NCI-H69 (cell line): ENCODE data around the gene EIF4E.
"Not testable (repeated sequence)": the region's sequence is repeated elsewhere in the genome, so short reads cannot be mapped to it uniquely, and the experiment has no call there.

ENCODE experiments used
- DNase-seq: peaks from one replicate; lab custom pipeline; 2025; lab: John Stamatoyannopoulos, UW

Gene EIF4E

DNA sequence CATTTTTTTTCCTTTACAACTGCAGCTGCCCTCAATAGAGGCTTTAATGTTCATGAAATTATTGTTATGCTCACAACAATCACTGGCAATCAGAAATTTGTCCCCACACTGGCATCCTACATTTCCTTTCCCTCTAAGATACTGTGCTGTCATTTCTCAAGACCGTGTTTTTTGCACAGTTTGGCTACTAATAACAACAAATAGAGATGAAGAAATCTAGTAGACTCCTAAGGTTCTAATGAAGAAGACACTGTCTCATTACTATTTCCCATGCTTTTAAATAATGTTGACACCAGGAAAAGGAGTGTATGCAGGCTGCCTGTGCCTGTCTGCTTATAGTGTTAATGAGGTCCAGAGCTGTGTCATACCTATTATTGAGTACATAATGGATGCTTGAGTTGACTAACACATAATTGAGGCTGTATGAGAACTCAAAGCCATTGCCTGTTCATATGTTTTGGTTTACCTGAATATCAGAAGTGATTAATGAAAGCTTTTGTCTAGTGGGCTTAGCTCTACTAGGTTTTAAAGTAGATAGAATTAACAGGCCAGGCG is 1.5 kb upstream of the EIF4E start:
- no peak for DNase-seq

DNA sequence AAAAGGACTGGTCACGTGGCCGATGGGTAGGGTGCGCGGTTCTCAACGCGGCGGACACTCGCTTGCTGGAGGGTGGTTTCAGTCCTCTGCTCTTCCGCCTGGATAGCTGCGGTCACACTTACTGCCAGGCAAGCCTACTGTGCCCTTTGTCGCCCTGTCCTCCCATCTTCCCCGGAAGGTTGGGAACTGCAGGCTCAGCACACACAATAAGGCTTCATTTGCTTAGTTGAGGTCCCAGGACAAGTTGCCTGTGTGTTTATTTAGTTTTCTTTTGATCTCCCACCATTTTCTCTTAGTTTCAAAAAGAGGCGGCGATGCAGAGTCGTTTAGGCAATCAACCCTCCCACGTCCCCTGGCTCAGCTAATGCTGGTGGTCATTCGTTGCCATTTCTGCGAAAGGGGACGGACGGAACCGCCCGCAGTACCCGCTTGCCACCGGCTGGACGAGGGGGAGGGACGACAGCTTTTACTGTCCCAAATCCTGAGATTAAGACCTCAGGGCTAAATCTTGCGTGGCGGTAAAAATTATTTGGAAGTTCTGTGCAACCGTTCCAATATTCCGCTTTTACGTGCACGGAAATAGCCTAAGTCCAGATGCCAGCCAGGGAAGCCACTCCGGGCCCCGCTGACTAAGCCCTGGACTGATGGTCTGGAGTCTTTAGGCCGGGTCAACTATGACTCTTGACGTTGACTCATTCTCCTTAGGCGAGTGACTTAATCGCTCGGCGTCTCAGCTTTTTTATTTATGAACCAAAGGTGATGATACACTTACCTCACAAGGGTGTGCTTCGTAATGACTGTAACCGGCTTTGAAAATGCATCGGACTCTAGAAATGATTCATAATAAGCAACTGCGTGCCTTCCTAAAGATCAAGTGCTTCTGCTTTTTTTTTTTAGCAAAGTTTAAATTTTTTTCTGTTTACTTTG is 671 bp upstream of the EIF4E start:
- DNase-seq = peak; percentile 59

DNA sequence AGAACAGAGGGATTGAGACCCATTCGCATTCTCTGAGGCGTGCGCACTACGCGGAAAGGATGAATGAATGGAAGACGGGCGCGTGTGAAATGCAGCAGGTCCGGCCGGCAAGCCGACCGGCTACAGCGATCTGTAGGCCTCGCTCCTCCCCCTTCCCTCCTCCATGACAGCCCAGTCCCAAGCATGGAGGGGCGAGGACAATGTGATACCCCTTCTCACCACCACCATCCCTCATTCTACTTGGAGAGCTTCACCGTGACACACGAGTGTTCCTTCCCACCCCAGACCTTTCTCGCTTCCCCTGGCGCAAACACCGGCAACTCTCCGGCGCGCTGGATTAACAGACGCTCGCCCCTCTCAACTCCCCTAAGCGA is 815 bp downstream of the EIF4E start:
- peak; percentile 81 for DNase-seq

DNA sequence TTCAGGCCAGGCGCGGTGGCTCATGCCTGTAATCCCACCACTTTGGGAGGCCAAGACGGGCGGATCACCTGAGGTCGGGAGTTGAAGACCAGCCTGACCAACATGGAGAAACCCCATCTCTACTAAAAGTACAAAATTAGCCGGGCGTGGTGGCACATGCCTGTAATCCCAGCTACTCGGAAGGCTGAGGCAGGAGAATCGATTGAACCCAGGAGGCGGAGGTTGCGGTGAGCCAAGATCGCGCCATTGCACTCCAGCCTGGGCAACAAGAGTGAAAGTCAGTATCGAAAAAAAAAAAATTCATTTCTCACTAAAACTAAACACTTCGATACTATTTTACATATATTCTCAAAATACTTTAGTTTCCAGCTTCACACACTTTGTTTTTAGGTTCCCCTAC is 2.7 kb downstream of the EIF4E start:
- DNase-seq = not testable (repeated sequence)

DNA sequence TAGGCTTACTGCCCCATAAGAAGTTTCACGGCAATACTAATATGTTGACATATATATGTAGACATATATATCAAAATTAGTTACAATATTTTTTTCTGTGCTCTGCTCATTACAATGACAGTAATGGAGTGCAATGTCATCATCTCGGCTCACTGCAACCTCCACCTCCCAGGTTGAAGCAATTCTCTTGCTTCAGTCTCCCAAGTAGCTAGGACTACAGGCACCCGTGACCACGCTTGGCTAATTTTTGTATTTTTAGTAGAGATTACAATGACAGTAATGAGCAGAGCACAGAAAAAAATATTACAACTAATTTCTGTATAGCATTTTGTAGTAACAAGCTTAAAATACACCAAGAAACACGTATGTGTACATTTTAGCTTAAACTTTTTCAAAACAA is 7.6 kb downstream of the EIF4E start:
- DNase-seq = no peak

DNA sequence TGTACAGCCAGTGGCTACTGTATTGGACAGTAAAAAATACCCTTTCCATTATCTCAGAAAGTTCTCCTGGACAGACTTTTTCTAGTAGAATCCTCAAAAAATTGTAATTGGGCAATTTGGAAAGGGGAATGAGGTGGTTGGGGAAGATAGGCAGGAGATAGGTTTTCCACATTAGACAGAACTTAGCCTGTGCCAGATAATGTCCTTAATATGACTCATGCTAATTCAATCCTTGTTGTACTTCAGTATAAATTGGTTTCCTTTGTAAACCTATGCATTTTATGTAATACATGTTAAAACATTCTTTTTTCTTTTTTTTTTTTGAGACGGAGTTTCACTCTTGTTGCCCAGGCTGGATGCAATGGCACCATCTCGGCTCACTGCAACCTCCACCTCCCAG is 8.9 kb downstream of the EIF4E start:
- DNase-seq = no peak

DNA sequence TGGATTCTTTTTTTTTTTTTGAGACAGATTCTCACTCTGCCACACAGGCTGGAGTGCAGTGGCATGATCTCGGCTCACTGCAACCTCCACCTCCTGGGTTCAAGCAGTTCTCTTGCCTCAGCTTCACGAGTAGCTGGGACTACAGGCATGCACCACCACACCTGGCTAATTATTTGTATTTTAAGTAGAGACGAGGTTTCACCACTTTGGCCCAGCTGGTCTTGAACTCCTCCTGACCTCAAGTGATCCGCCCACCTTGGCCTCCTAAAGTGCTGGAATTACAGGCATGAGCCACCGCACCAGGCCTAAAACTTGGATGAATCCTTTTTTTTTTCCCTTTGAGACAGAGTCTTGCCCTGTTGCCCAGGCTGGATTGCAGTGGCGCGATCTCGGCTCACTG is 18.2 kb downstream of the EIF4E start:
- peak; percentile 21 for DNase-seq

DNA sequence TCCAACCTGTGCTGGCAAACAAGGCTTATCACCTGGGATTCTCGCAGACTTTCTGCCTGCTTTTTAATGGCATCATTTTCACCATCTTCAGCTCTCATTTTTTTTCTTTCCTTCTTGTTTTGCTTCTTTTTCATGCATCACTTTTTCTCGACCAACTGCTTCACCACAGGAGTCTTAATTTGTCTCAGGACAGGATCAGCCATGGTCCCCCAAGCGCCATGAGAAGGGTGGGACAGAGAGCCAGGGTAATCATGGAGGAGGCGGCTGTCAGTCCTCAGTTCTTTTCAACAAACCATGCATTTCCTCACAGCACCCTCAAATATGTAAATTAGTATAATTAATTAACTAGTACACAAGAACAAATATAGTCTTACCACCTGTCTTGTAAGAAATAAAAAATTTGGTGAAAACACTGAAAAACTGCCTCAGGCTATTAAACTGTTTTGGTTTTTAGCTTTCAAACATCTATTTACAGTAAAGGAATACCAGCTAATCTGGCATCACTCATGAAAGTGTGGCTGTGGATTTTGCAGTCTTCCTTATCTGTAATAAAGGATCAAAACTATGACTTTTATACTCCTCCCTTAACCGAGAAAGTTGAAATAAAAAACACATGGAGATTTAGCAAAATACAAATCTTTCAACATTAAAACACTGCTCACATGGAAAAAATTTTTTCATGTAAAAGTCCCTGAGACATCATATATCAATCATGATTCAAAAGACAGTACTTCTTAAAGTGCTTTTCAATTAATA is 19.1 kb downstream of the EIF4E start:
- DNase-seq = peak; percentile 54

DNA sequence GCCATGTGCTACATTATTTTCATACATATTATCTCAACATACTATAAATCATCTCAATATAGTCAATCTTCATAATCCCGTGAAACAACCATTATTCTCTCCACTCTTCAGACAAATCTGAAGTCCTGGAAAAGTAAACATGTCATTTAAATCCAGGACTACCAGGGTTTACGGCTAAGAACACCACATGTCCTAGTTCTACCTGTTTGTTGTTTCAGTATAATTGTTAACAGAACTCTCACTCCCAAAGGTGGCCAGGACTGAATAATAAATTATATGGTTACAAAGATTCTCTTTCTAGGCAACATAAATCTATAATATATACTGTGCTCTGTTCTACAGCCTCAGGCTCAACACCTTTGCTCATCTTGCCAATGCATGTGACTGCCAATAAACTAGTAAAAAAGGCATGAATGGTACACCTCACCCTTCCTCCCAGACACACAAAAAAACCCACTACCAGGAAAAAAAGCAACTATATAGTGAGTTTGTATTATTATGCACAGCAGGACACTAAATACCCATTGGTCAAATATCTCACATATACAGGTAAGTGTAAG is 20.1 kb downstream of the EIF4E start:
- DNase-seq = peak; percentile 84

DNA sequence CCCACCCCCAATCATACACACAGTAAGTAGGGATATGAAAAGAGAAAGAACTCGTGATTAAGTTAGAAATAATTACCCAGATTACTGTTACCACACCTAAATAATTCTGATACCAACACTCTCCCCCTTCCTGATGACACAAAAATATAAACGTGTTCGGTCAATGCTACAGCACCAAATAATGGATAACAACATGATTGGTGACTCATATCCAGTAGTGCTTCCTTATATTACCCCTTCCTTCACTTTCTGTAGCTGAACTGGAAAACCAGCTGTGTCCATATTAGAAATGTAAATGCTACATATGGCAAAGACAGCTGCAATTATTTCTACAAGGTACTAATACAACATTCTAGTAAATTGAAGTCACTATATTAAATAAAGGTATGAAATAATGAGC is 20.8 kb downstream of the EIF4E start:
- peak; percentile 69 for DNase-seq

DNA sequence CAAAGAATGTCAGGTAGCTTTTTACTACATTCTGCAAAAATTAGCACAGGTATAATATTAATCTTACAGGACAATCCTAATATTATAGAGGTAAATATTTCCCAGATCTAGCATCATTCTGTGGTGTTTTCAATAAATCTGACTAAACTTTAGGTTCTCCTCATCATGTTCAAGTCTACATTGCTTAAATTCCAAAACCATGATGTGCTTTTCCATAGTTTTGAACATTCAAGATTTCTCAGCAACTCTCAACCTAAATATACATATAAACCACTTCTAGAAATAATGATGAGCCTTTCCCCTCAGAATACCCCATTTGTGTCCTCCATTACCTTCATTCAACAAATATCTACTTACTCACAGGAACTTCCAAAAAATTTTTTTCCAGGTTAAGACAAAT is 23.1 kb downstream of the EIF4E start:
- no peak for DNase-seq

DNA sequence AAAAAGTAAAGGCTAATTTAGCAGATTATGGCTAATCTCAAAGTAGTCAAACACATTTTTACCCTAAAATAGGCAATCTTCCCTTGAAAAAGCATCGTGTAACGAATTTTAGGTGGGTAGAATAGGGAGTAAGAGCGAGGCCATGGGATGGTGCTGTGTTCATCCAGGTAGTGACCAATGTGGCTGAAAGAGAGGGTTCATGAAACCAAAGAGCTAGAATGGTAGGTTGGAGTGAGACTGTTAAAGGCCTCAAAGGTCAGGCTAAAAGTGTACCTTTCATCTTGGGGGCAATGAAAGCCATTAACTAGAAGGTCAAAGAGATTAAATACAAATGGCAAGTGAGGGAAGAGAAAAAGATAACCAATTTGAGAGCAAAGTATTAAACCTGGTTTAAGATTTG is 23.6 kb downstream of the EIF4E start:
- no peak for DNase-seq

DNA sequence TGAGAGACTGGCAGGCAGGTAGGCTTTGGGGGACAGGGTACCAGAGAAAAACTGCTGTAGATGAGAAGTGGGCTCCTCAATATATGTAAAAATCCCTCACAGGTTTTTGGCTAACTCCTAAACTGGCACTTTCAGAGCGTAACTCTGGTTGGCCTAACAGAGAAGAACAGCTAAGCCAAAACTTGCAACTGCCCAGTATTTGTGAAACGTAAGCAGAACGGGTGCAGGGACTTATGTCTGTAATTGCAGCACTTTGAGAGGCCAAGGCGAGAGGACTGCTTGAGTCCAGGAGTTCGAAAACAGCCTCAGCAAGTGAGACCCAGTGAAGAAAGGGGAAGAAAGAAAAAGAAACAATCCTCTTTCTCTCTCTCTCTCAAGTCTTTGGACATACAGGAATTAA is 25.0 kb downstream of the EIF4E start:
- DNase-seq = peak; percentile 50

DNA sequence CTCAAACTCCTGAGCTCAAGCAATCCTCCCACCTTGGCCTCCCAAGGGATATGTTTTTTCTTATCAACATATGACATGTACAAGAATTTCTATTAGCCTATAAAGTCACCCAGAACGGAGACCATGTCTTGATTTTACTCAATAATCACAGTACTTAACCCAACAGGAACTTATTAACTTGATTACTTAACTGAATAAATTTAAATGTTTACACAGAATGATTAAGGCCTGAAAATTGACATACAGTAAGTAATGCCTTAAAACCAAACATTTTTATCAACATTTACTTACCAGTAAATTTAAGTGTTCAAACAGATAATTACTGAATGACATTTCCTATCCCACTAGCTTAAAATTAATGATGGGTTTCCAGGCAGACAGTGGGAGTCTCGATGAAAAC is 25.4 kb downstream of the EIF4E start:
- DNase-seq = peak; percentile 60

DNA sequence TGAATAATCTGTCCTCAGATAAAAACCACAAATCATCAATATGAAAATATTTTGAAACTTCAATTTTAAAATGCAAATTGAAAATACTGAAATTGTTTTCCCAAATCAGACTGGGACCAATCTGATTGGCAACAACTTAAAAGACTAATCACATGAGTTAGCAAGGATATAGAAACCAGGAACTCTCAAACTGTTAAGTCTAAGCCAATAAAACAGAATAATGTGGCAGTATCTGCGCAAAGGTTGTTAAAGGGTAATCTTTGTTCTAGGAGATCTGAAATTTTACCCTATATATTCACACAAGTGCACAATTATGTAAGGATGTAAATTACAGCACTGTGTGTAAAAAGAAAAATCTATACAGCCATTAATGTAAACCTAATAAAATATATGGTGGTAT is 29.7 kb downstream of the EIF4E start:
- DNase-seq = no peak

DNA sequence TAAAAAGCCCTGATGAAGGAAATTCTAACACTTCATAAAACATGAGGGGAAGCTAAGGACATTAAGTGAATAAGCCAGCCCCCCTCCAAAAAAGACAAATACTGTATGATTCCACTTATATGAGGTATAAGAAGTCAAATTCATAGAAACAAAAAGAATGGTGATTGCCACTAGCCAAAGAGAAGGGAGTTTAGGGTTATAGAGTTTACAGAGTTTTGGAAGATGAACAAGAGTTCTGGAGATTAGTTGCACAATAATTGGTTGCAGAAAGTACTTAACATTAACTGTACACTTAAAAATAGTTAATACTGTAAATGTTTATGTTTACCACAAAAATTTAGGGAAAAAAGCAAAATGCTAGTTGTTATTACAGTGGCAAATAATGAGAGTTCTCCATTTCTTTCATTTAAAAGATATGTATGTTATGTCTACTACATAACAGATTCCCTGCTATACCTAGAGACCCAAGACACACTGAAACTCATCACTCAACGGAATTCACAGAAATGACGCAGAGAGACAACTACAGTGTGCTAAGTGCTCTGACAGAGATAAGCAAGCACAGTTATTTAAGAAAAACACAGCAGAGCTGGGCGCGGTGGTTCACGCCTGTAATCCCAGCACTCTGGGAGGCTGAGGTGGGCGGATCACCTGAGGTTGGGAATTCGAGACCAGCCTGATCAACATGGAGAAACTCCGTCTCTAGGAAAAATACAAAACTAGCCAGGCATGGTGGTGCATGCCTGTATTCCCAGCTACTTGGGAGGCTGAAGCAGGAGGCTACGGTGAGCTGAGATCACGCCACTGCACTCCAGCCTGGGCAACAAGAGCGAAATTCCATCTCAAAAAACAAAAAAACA is 37.2 kb downstream of the EIF4E start:
- no peak for DNase-seq

DNA sequence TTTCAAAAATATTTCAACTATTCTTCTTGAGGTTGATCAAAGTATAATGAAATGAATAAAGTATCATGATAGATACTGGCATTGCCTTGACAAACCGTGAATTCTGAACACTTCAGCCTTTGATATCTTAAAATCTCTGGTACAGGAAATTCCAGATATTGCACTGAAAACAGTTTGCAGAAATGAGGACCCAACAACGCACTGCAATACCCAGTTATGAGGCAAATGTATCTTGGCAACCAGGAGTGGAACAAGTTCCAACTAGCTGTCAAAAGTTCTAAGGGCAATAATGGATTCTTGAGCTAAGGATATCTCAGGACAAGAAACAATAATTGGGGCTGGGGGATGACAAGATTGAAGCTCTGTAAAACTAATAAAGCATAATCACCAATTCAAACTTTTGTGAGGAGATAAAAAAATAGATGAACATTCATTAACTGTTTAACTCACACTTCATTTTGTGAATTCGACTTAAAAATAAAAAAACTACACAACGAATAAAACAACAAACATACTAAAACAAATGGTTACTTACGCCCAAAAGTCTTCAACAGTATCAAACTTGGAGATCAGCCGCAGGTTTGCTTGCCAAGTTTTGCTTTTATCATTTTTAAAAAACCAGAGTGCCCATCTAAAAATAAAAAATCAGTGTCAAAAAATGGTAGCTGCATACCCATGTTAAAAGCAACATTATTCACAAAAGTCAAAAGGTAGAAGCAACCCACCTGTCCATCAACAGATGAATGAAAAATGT is 38.1 kb downstream of the EIF4E start:
- DNase-seq = no peak

DNA sequence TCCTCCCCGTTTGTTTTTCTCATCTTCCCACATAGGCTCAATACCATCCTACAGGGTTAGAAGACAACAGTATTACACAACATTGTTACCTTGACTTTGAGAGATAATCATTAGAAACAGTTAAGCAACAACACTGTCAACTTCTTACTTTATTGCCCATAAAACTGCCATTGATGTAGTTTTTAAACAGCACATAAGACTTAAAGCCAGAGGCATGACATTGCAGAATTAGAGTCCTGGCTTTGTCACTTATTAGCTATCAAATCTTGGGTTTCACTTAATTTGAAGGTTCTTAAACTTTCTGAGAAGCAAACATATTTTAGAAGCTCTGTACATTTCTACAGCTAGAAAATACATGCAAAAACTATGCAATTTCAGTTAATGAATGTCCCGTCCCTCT is 41.8 kb downstream of the EIF4E start:
- no peak for DNase-seq

DNA sequence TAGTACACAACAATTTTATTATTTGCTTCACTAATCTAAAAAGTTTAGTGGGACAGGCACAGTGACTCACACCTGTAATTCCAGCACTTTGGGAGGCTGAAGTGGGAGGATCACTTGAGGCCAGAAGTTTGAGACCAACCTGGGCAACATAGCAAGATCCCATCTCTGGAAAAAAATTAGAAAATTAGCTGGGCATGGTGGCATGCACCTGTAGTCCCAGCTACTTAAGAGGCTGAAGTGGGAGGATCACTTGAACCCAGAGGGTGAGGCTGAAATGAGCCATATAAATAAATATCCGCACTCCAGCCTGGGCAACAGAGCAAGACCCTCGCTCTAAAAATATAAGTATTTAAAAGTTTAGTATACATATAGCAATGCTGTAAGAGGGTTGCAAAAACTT is 42.6 kb downstream of the EIF4E start:
- not testable (repeated sequence) for DNase-seq

DNA sequence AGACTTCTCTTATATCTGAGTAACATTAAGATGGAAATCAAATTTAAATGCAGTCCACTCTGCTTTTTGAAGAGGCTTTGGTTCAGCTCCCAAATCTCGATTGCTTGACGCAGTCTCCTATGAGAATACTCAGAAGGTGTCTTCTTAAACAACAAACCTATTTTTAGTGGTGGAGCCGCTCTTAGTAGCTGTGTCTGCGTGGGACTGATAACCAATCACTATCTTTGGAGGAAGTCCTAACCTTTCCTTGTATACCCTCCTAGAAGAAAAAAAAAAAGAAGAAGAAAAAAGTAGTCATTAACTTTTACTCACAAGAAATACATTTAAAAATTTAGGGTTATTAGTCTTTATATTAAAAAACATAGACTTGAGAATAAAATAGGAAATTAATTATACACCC is 48.0 kb downstream of the EIF4E start:
- DNase-seq = not testable (repeated sequence)

DNA sequence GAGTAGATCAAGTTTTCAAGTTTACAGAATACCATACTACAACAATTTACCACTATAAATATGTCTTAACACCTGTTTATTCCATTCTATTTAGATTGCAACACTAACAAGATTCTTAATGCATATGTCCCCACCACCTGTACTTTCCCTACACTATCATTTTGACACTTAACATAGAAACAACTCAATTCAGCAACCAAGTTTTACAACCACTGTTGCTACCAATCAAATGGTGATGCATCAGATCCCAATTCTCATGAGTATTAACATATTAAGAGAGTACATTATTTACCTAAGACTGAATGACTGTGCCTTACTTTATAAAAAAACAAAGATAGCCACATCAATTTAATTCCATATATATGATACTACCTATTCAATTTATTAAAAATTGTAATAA is 49.4 kb downstream of the EIF4E start:
- DNase-seq = no peak
